ENCODE results near the gene GALE. TPM values are rescaled to one million over a fixed set of nuclear protein-coding genes. Genes with fewer than 3 reads are reported as not detected.
"Not testable (repeated sequence)": the region's sequence is repeated elsewhere in the genome, so short reads cannot be mapped to it uniquely, and the experiment has no call there.

The GALE gene
- total RNA-seq, 2 donors from 2014 or later: 26.8 to 30.7 TPM

GRCh38 chr1:23803674-23804073 is 3.1 kb upstream of the GALE start:
- no peaks in the 10 kb centered on the region for H3K27me3 Mint-ChIP-seq (ENCODE audit: low read depth)
- peaks cover 16% of the 10 kb centered on the region for H3K4me1 Mint-ChIP-seq (ENCODE audit: low read depth)
- H3K27ac Mint-ChIP-seq: no peak overlapping the region
- H3K9me3 Mint-ChIP-seq: no peaks in the 10 kb centered on the region
- no peak for DNase-seq
- H3K4me3 Mint-ChIP-seq: no peak overlapping the region
- no peak for ATAC-seq (replicated peaks in 1 of 2)
- no peaks in the 10 kb centered on the region for H3K36me3 Mint-ChIP-seq (ENCODE audit: insufficient read depth in 2 of 2)

GRCh38 chr1:23802809-23803342 is 2.3 kb upstream of the GALE start:
- H3K27me3 Mint-ChIP-seq (ENCODE audit: low read depth); H3K27ac Mint-ChIP-seq; DNase-seq; H3K36me3 Mint-ChIP-seq (ENCODE audit: insufficient read depth in 2 of 2); ATAC-seq (replicated peaks in 1 of 2); H3K9me3 Mint-ChIP-seq: not testable (repeated sequence)
- Mint-ChIP-seq H3K4me1 (ENCODE audit: low read depth) (peaks cover 16% of the 10 kb centered on the region), H3K4me3 (peak overlapping the region in 1 of 2 donors; percentile 37)

GRCh38 chr1:23801876-23802275 is 1.3 kb upstream of the GALE start:
- H3K9me3 Mint-ChIP-seq: no peaks in the 10 kb centered on the region

GRCh38 chr1:23801338-23801748 is 789 bp upstream of the GALE start:
- H3K27me3 Mint-ChIP-seq (ENCODE audit: low read depth): no peaks in the 10 kb centered on the region
- H3K4me3 Mint-ChIP-seq: peak overlapping the region; percentile 89 to 94
- peaks cover 0 to 3% of the 10 kb centered on the region in 2 donors for H3K36me3 Mint-ChIP-seq (ENCODE audit: insufficient read depth in 2 of 2)
- ATAC-seq (replicated peaks in 1 of 2) (no peak), DNase-seq (no peak)
- peaks cover 16% of the 10 kb centered on the region for H3K4me1 Mint-ChIP-seq (ENCODE audit: low read depth)
- H3K9me3 Mint-ChIP-seq: no peaks in the 10 kb centered on the region
- peak overlapping the region; percentile 8 for H3K27ac Mint-ChIP-seq

More at GRCh38 chr1:23801876-23802275, 1.3 kb upstream of the GALE start:
- Mint-ChIP-seq H3K4me1 (ENCODE audit: low read depth) (peaks cover 16% of the 10 kb centered on the region), H3K27me3 (ENCODE audit: low read depth) (no peaks in the 10 kb centered on the region), H3K4me3 (peak overlapping the region; percentile 89 to 94), H3K27ac (no peak overlapping the region), H3K36me3 (ENCODE audit: insufficient read depth in 2 of 2) (peaks cover 0 to 3% of the 10 kb centered on the region in 2 donors)
- DNase-seq (no peak), ATAC-seq (replicated peaks in 1 of 2) (no peak)

- H3K27ac Mint-ChIP-seq: peak overlapping the region; percentile 77
- ATAC-seq (replicated peaks in 1 of 2): peak; percentile 14 to 39
- H3K27me3 Mint-ChIP-seq (ENCODE audit: low read depth): no peaks in the 10 kb centered on the region
- peak; percentile 52 to 57 for DNase-seq
- peaks cover 16% of the 10 kb centered on the region for H3K4me1 Mint-ChIP-seq (ENCODE audit: low read depth)
- peak overlapping the region; percentile 89 to 94 for H3K4me3 Mint-ChIP-seq
- no peaks in the 10 kb centered on the region for H3K9me3 Mint-ChIP-seq
- peaks cover 0 to 3% of the 10 kb centered on the region in 2 donors for H3K36me3 Mint-ChIP-seq (ENCODE audit: insufficient read depth in 2 of 2)
These were observed 769 bp downstream of the GALE start for GRCh38 chr1:23799570-23800399.

GRCh38 chr1:23799255-23799569 is 1.3 kb downstream of the GALE start:
- H3K9me3 Mint-ChIP-seq: no peaks in the 10 kb centered on the region
- peak overlapping the region; percentile 89 to 94 for H3K4me3 Mint-ChIP-seq
- H3K27me3 Mint-ChIP-seq (ENCODE audit: low read depth): no peaks in the 10 kb centered on the region
- ATAC-seq (replicated peaks in 1 of 2): no peak
- peaks cover 16% of the 10 kb centered on the region for H3K4me1 Mint-ChIP-seq (ENCODE audit: low read depth)
- H3K27ac Mint-ChIP-seq: peak overlapping the region; percentile 42
- DNase-seq: no peak
- H3K36me3 Mint-ChIP-seq (ENCODE audit: insufficient read depth in 2 of 2): peaks cover 0 to 3% of the 10 kb centered on the region in 2 donors

- H3K4me3 Mint-ChIP-seq: peak overlapping the region; percentile 89 to 94
- H3K27ac Mint-ChIP-seq: peak overlapping the region; percentile 42
- ATAC-seq (replicated peaks in 1 of 2) (no peak), DNase-seq (peak in 1 of 2 donors; percentile 32)
- no peaks in the 10 kb centered on the region for H3K9me3 Mint-ChIP-seq
- H3K4me1 Mint-ChIP-seq (ENCODE audit: low read depth): peaks cover 16% of the 10 kb centered on the region
- H3K27me3 Mint-ChIP-seq (ENCODE audit: low read depth): no peaks in the 10 kb centered on the region
- H3K36me3 Mint-ChIP-seq (ENCODE audit: insufficient read depth in 2 of 2): peaks cover 0 to 3% of the 10 kb centered on the region in 2 donors
These were observed 1.9 kb downstream of the GALE start for GRCh38 chr1:23798662-23799142.

GRCh38 chr1:23797478-23798448 is 2.8 kb downstream of the GALE start:
- H3K9me3 Mint-ChIP-seq: no peaks in the 10 kb centered on the region
- peaks cover 0 to 3% of the 10 kb centered on the region in 2 donors for H3K36me3 Mint-ChIP-seq (ENCODE audit: insufficient read depth in 2 of 2)
- H3K4me1 Mint-ChIP-seq (ENCODE audit: low read depth): peaks cover 20% of the 10 kb centered on the region
- no peaks in the 10 kb centered on the region for H3K27me3 Mint-ChIP-seq (ENCODE audit: low read depth)
- no peak overlapping the region for H3K4me3 Mint-ChIP-seq
- DNase-seq (no peak), ATAC-seq (replicated peaks in 1 of 2) (no peak)
- no peak overlapping the region for H3K27ac Mint-ChIP-seq

- Mint-ChIP-seq H3K4me3 (no peak overlapping the region), H3K36me3 (ENCODE audit: insufficient read depth in 2 of 2) (peaks cover 0 to 3% of the 10 kb centered on the region in 2 donors), H3K27ac (no peak overlapping the region), H3K9me3 (no peaks in the 10 kb centered on the region), H3K4me1 (ENCODE audit: low read depth) (peaks cover 26% of the 10 kb centered on the region), H3K27me3 (ENCODE audit: low read depth) (no peaks in the 10 kb centered on the region)
- no peak for ATAC-seq (replicated peaks in 1 of 2)
- no peak for DNase-seq
These were observed 3.9 kb downstream of the GALE start for GRCh38 chr1:23796466-23797271.

GRCh38 chr1:23795676-23796465 is 4.7 kb downstream of the GALE start:
- peaks cover 30% of the 10 kb centered on the region for H3K4me1 Mint-ChIP-seq (ENCODE audit: low read depth)

GRCh38 chr1:23794732-23795182 is 5.8 kb downstream of the GALE start:
- not testable (repeated sequence) for H3K9me3 Mint-ChIP-seq; DNase-seq; H3K36me3 Mint-ChIP-seq (ENCODE audit: insufficient read depth in 2 of 2); H3K27me3 Mint-ChIP-seq (ENCODE audit: low read depth); ATAC-seq (replicated peaks in 1 of 2); H3K4me3 Mint-ChIP-seq
- Mint-ChIP-seq H3K27ac (peak overlapping the region; percentile 58), H3K4me1 (ENCODE audit: low read depth) (peaks cover 38% of the 10 kb centered on the region)

More at GRCh38 chr1:23795676-23796465, 4.7 kb downstream of the GALE start:
- Mint-ChIP-seq H3K27ac (peak overlapping the region; percentile 13), H3K9me3 (no peaks in the 10 kb centered on the region), H3K4me3 (no peak overlapping the region), H3K27me3 (ENCODE audit: low read depth) (no peaks in the 10 kb centered on the region), H3K36me3 (ENCODE audit: insufficient read depth in 2 of 2) (peaks cover 5% of the 10 kb centered on the region in 2 donors)
- ATAC-seq (replicated peaks in 1 of 2): no peak
- no peak for DNase-seq

Measured in activated T-cell treated with anti-CD3 and anti-CD28 coated beads, Interleukin-2, amount 50 U/mL, for 72 hours (primary cell).